ENCODE data around the gene PAFAH1B1.

GRCh38 chr17:2602597-2603017 lies 9.2 kb downstream of the PAFAH1B1 start:
- TF ChIP-seq EZH2 (IDR thresholded peaks at IDR 0.05; ENCODE audit: low read length, unreplicated experiment) (no peak), EZH2phosphoT487 (IDR thresholded peaks at IDR 0.05; ENCODE audit: borderline replicate concordance, low read length) (no peak)
- TF ChIP-seq, protein P1, sequence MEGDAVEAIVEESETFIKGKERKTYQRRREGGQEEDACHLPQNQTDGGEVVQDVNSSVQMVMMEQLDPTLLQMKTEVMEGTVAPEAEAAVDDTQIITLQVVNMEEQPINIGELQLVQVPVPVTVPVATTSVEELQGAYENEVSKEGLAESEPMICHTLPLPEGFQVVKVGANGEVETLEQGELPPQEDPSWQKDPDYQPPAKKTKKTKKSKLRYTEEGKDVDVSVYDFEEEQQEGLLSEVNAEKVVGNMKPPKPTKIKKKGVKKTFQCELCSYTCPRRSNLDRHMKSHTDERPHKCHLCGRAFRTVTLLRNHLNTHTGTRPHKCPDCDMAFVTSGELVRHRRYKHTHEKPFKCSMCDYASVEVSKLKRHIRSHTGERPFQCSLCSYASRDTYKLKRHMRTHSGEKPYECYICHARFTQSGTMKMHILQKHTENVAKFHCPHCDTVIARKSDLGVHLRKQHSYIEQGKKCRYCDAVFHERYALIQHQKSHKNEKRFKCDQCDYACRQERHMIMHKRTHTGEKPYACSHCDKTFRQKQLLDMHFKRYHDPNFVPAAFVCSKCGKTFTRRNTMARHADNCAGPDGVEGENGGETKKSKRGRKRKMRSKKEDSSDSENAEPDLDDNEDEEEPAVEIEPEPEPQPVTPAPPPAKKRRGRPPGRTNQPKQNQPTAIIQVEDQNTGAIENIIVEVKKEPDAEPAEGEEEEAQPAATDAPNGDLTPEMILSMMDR (conservative IDR thresholded peaks at IDR 0.05; ENCODE audit: low read depth, low read length), result no peak

All from PC-3 (cell line).